SIG-M5 treated with dmso at 0.1 percent for 504 hours (cell line): ENCODE data around the gene ANKRD62.

Source experiments
- DNase-seq: peaks from one replicate; lab custom pipeline; 2025; ENCODE audit not compliant: unreplicated experiment; lab: John Stamatoyannopoulos, UW

Gene ANKRD62

GRCh38 chr18:12165038-12165768, 71.6 kb downstream of the ANKRD62 start:
- no peak for DNase-seq
